Right ventricle myocardium inferior (tissue), 1 donor: ENCODE results near the gene DPP9. TPM values are rescaled to one million over a fixed set of nuclear protein-coding genes. Genes with fewer than 3 reads are reported as not detected.

Source experiments
- ATAC-seq: fragments of 200-7000 bp; cut with Tn5 transposase; one replicate; pipeline ENCODE4 v1.9.1; 2020; ENCODE audit warnings: mild to moderate bottlenecking, moderate library complexity
- DNase-seq: peaks from one replicate; pipeline ENCODE4 v3.0.0; 2021; ENCODE audit errors: missing footprints
- intact Hi-C: fragments of 100-400 bp; cut with DNase I; formaldehyde crosslinking; loops from one replicate; pipeline ENCODE4 v1.11.0; 2022
- total RNA-seq: library from RNA; stranded (reverse); fragmentation: NEBNext Ultra II Directional; extraction: Animal tissue kit (Norgen Biotek cat#: 25700); gene quantifications from one replicate; pipeline ENCODE4 v1.2.1, GENCODE V29; 2021
- donor health status: DM: no; HTN: yes; CAD: no; lungs with severe emphysema.

Gene DPP9
- total RNA-seq, 1 donor from 2014 or later, result 52.7 TPM

GRCh38 chr19:4649392-4650047 is 74.1 kb downstream of the DPP9 start:
- DNase-seq (peak; percentile 37), ATAC-seq (no peak)
- intact Hi-C loops, result loop anchor here (5.0 kb wide), 1 partner anchor 73 kb away; the partner anchor contains the start of gene DPP9

- ATAC-seq, result peak; percentile 71
- intact Hi-C loops, result loop anchor here (5.0 kb wide), 1 partner anchor 74 kb away; the partner anchor contains the start of gene DPP9
- DNase-seq, result peak; percentile 74
Observed at GRCh38 chr19:4647676-4648644, 75.7 kb downstream of the DPP9 start.

- intact Hi-C loops, result loop anchor here (5.0 kb wide), 1 partner anchor 77 kb away; the partner anchor contains the start of gene DPP9
- peak; percentile 5 for DNase-seq
- ATAC-seq, result no peak
Observed at GRCh38 chr19:4645718-4646117, 77.9 kb downstream of the DPP9 start.

- ATAC-seq, result no peak
- intact Hi-C loops, result no loop called here
- DNase-seq, result no peak
Observed at GRCh38 chr19:4642625-4643024, 81.0 kb downstream of the DPP9 start.

GRCh38 chr19:4641132-4641531 is 82.5 kb downstream of the DPP9 start:
- ATAC-seq (no peak), DNase-seq (no peak)
- intact Hi-C loops, result no loop called here

GRCh38 chr19:4640247-4641000 is 83.2 kb downstream of the DPP9 start:
- ATAC-seq (no peak), DNase-seq (no peak)
- intact Hi-C loops, result no loop called here

- intact Hi-C loops, result no loop called here
- ATAC-seq (no peak), DNase-seq (no peak)
Observed at GRCh38 chr19:4639531-4640246, 84.0 kb downstream of the DPP9 start.

GRCh38 chr19:4638828-4639530 is 84.7 kb downstream of the DPP9 start, which contains the start of gene TNFAIP8L1:
Gene TNFAIP8L1, plus strand, starts transcription at chr19:4639516. Its CDS starts 12,354 bp downstream, at chr19:4651870.
- intact Hi-C loops, result no loop called here
- DNase-seq, result peak; percentile 98
- ATAC-seq, result peak; percentile 96

- DNase-seq (peak; percentile 79), ATAC-seq (peak; percentile 15)
- intact Hi-C loops, result no loop called here
Observed at GRCh38 chr19:4638317-4638716, 85.3 kb downstream of the DPP9 start.

GRCh38 chr19:4636761-4637160 is 86.9 kb downstream of the DPP9 start:
- ATAC-seq (no peak), DNase-seq (no peak)
- intact Hi-C loops, result loop anchor here (1.0 kb wide), 1 partner anchor 60 kb away; no protein-coding TSS in a partner anchor

GRCh38 chr19:4636151-4636717 is 87.4 kb downstream of the DPP9 start:
- peak; percentile 27 for ATAC-seq
- intact Hi-C loops, result loop anchor here (1.0 kb wide), 1 partner anchor 60 kb away; no protein-coding TSS in a partner anchor
- peak; percentile 87 for DNase-seq

GRCh38 chr19:4635754-4636116 is 87.9 kb downstream of the DPP9 start:
- intact Hi-C loops, result loop anchor here (1.0 kb wide), 1 partner anchor 59 kb away; no protein-coding TSS in a partner anchor
- DNase-seq (no peak), ATAC-seq (no peak)

GRCh38 chr19:4633140-4633967 is 90.3 kb downstream of the DPP9 start:
- ATAC-seq (peak; percentile 69), DNase-seq (no peak)
- intact Hi-C loops, result no loop called here
